GM18861 (cell line): ENCODE measurements around the gene PWP2.
"Not testable (repeated sequence)": the region's sequence is repeated elsewhere in the genome, so short reads cannot be mapped to it uniquely, and the experiment has no call there.

Source experiments
- ATAC-seq: cut with Tn5 transposase; IDR thresholded peaks from one replicate; pipeline ENCODE4 v1.9.1; 2021; ENCODE audit not compliant: unreplicated experiment

The PWP2 gene

GRCh38 chr21:44159349-44160297 lies 52.4 kb downstream of the PWP2 start:
- not testable (repeated sequence) for ATAC-seq

GRCh38 chr21:44160298-44160672 lies 53.1 kb downstream of the PWP2 start:
- not testable (repeated sequence) for ATAC-seq

- ATAC-seq = not testable (repeated sequence)
These were observed 53.6 kb downstream of the PWP2 start for GRCh38 chr21:44160821-44161220.

GRCh38 chr21:44163167-44163653 lies 56.0 kb downstream of the PWP2 start:
- not testable (repeated sequence) for ATAC-seq

GRCh38 chr21:44165933-44166332 lies 58.7 kb downstream of the PWP2 start:
- not testable (repeated sequence) for ATAC-seq

GRCh38 chr21:44167527-44167926 lies 60.3 kb downstream of the PWP2 start:
- not testable (repeated sequence) for ATAC-seq

- not testable (repeated sequence) for ATAC-seq
These were observed 63.1 kb downstream of the PWP2 start for GRCh38 chr21:44170326-44170725.

- not testable (repeated sequence) for ATAC-seq
These were observed 63.7 kb downstream of the PWP2 start for GRCh38 chr21:44170863-44171262.

GRCh38 chr21:44171962-44172572 lies 64.9 kb downstream of the PWP2 start:
- ATAC-seq = not testable (repeated sequence)

GRCh38 chr21:44172741-44173140 lies 65.5 kb downstream of the PWP2 start:
- ATAC-seq = not testable (repeated sequence)

- ATAC-seq = not testable (repeated sequence)
These were observed 68.0 kb downstream of the PWP2 start for GRCh38 chr21:44175189-44175588.

GRCh38 chr21:44176127-44176526 lies 68.9 kb downstream of the PWP2 start:
- not testable (repeated sequence) for ATAC-seq
